ENCODE data around the gene POLE.
A peak's percentile ranks its signal among the peaks of the same experiment; 100 is the strongest.
"Not testable (repeated sequence)": the region's sequence is repeated elsewhere in the genome, so short reads cannot be mapped to it uniquely, and the experiment has no call there.

POLE gene

DNA sequence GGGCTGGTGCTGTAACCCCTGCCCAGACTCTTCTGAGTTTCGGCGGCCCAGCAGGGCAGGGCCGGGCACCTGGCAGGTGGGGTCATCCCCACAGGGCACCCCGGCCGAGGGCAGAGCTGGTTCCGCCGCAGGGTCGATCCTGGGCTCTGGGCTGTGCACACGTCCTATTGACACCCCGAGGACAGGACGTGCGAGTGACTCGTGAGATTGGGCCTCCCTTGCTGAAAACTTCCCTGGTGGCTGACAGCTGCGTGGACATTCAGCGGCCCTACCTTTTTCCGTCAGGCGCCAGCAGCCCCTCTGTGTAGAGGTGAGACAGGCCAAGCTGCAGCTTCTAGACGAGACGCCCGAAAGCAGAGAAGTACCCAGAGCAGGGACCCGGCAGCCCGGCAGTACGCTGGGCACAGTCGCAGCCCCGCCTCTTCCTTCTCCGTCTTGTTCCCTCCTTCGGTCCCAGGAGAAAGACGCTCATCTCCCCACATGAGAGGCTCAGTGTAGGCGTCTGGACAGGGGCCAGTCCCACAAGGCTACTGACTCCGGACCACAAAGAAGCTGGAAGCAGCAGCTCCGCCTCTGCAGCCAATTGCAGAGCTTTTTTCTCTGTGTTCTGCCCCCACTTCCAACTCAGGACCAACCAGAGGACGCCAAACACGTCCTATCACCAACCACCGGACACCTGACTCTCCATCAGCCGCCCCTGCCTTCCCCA is 76.9 kb downstream of the POLE start, which contains the start of gene LRCOL1:
Gene LRCOL1, minus strand, starts transcription at position 532 of the 709 bp plus-strand sequence. CDS start 4,331 bp downstream, outside the sequence.
- DNase-seq, result peak; percentile 49 to 74

DNA sequence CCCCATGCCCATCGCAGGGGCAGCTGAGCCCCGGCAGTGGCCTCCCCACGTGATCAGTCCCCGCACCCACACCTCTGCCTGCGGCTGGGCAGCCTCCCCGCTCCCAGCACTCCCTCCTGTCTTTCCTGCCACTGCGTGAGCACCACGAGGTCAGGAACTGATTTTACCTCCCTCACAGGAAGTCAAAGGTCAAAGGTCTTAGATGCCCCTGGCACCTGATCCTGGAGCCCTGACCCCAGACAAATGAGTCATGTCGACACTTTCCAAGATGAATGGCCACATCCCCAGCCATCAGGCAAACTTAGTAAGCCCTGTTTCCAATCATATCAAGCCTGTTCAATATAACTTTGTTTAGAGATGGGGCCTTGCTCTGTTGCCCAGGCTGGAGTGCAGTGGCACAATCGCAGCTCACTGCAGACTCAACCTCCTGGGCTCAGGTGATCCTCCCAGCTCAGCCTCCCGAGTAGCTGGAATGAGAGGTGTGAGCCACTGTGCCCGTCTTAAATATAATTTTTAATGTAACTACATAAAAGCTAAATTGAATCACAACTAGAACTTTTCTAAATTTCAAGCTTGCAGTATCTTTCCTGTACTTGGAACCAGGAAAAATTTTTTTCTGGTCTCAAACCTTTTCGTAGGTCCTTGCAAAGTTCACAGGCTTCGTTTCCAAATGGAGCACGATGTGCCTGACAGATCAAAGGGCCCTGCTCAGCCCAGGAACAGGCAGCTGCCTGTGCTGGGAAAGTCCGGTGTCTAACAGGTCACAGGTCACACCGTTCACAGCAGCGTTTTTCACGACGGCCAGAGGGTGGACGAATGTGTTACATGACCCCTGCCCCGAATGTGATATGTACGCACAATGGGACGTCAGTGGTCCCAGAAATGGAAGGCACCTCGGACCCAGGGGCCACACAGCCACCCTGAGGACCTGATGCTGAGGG is 78.6 kb downstream of the POLE start:
- DNase-seq, result no peak

DNA sequence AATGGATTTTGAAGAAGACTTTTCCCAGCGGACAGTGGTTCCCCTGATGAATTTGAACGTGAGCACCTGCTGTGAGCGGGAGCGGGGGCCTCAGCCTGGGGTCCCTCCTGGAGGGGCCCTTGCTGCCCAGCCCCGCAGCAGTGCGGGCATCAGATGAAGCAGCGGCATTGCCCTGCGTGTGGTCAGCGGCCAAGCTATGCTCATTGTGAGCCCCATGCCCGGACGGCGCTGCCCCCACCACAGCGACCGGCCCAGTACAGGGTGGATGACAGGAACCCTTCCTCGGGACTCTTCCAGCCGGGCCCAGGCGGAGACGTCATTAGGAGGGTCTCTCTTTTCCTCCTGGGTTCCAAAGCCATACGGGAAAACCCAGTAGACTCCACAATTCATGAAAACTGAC is 80.2 kb downstream of the POLE start:
- no peak for DNase-seq

- no peak for DNase-seq
These were observed 80.7 kb downstream of the POLE start for GRCh38 chr12:132606466-132606865.

DNA sequence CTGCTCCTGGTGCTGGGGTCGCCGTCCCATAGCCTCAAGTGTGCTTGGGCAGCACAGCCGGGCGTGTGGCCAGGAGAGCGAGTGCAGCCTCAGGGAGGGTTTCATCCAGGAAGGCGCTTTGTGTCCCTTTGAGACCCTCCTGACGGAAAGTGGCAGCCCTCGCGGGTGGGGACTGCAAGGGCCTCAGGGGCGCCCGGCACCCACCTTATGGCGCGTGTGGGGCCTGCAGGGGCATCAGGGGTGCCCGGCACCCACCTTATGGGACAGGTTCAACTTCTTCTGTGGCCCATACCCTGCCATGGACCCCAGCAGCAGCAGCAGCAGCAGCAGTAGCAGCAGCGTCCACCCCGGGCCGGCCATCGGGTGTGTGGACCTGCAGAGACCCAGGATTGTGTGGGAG is 81.2 kb downstream of the POLE start:
- no peak for DNase-seq

- no peak for DNase-seq
These were observed 82.3 kb downstream of the POLE start for GRCh38 chr12:132604668-132605441.

DNA sequence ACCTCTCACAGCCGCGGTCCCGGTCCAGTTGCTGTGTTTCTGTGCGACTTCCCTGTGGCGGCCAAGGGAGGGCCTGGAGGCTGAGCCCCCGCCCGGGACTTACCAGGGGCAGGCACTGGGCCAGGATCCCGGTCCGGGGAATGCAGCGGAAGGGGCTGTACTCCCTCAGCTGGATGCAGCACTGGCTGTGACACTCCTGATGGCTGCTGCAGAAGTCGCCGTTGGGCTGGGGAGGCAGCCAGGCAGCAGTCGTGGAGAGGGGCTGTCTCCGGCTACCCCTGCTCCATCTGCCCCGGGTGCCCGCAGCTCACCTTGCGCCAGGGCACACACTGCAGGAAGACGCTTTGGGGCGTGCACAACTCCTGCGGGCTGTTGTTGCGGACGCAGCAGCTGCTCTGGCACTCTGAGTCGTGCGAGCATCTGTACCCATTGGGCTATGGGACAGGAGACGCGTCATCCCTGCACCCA is 83.0 kb downstream of the POLE start:
- DNase-seq, result no peak

DNA sequence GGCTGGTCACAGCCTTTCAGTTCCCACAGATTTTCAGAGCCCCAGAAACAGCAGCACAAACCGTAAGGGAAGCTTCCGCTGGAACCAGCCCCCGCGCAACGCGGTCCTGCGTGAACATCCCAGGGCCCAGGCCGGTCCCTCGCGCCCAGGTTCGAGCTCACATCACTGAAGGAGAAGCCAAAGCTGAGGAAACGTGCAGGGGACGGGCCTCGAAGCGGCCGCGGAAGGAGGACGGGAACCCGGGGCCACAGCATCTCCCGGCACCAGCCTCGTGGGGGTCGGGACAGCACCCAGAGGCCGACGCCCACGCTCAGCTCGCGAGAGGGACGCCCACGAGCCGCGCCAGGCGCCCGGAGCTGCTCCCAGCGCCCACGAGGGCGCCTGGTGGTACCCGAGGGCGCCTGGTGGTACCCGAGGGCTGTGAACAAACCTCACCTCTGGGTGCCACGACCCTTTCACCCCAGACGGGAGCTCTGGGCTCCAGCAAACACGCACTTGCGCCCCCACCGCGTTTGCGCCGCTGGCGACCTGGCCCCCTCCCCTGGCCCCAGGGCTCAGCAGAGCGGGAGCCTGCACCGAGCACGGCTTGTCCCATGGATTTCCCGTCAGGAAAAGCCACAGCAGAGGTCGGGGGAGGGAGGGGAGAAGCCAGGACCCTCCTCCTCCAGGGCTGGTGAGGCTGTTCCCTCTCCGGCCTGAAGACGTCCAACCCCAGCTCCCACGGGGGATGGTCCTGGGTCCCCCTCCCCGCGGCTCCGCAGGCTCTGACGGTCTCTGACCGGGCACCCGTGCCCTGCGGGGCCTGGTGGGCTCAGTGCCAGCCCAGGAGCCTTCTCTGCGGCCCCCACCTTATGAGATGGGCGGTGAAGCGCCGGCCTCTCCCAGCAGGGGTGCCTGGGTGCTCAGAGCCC is 83.6 kb downstream of the POLE start:
- DNase-seq, result peak in 1 of 2 experiments; percentile 15

DNA sequence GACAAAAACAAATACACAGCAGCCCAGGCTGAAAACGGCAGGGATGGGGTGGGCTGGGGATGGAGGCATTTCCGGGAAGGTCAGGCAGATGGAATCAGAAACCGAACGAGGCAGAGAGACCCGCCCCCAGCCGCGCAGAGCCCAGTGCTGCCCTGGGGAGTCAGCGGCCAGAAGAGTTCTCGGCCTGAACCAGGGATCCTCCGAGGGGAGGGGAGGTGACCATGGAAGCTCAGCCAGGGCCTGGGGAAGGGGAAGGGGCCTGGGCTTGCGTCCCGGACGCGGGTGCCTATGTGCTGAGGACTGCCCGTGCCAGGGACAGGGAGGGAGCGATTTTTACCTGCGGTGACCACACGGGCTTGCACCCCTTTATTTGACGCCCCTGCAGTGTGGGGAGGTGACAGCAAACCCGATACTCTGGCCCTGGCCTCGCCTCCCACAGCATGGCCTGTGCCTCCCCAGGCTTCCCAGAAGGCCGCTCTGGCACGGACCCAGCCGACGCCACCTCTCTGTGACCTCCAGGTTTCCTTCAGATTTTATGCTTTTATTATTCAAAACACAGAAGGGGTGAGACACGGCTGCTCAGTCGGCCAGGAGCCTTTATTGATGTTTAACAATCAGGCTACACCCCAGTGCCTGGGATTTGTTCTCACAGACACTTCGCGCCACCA is 84.4 kb downstream of the POLE start:
- peak in 1 of 2 experiments; percentile 73 for DNase-seq

DNA sequence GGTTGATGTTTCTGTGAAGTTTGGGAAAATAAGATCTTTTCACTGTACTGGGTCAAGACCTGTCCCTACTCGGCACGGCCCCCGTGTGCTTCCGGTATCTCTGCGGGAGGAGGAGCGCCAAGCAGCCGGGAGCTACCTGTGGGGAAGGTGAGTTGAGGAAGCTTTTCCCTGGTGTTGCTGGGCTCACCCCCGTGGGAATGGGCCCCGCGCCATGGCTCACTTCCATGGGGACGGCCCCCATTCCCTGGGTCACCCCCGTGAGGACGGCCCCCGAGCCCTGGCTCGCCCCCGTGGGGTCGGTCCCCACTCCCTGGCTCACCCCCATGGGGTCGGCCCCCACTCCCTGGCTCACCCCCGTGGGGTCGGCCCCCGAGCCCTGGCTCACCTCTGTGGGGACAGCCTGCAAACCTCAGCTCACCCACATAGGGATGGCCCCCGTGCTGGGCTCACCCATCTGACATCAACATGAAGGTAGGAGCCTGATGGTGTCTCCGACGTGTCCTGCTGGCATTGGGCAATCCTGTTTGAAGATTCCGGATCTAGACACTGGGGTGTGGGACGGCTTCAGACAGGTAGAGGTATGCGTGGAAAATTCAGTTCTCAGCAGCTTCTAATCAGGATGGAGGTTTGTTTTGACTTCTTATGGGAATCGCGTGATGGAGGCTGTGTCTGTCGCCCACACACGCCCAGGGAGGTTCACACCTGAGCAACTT is 85.8 kb downstream of the POLE start:
- DNase-seq, result peak in 1 of 2 experiments; percentile 34

DNA sequence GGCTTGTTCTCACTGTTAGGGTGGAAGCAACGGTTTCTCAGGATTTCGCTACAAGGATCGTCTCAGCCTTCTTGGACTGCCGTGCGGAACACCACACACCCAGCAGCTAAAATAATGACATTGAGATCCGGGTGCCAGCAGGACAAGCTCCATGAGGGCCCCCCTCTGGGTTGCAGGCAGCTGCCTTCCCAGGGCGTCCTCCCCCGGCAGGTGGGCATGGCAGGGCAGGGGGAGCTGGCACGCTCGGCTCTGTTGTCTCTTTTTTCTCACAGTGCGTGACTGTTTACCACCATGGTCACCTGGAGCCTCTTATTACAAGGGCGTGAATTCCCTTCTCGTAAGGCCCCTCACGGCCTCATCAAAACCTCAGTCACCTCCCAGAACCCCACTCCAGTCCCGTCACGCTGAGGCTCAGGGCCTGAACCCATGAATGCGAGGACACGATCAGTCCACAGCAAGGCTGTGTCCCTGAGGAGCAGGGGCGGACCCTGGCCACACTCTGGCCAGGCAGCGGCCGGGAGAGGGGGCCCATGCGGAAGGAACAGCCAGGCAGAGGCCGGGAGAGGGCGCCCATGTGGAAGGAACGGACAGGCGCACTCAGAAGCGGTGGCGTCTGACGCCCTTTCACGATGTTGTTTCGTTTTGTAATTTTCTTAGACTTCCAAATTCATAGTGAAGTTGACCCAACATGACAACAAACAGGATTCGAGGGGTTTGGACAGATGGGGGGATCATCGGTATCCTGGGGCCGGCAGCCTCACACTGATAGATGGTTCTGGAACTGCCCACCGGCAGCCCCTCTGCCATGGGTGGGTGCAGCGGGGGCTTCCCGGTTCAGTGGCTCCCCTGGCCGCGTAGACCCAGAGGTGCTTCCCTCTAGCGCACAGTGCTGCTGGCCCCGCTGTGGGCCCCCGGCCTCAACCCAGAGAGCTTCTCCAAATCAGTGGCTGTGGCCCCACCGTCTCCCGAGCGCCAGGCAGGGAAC is 86.8 kb downstream of the POLE start:
- DNase-seq, result peak; percentile 52 to 88

- DNase-seq, result not testable (repeated sequence)
These were observed 87.6 kb downstream of the POLE start for GRCh38 chr12:132599502-132599901.

DNA sequence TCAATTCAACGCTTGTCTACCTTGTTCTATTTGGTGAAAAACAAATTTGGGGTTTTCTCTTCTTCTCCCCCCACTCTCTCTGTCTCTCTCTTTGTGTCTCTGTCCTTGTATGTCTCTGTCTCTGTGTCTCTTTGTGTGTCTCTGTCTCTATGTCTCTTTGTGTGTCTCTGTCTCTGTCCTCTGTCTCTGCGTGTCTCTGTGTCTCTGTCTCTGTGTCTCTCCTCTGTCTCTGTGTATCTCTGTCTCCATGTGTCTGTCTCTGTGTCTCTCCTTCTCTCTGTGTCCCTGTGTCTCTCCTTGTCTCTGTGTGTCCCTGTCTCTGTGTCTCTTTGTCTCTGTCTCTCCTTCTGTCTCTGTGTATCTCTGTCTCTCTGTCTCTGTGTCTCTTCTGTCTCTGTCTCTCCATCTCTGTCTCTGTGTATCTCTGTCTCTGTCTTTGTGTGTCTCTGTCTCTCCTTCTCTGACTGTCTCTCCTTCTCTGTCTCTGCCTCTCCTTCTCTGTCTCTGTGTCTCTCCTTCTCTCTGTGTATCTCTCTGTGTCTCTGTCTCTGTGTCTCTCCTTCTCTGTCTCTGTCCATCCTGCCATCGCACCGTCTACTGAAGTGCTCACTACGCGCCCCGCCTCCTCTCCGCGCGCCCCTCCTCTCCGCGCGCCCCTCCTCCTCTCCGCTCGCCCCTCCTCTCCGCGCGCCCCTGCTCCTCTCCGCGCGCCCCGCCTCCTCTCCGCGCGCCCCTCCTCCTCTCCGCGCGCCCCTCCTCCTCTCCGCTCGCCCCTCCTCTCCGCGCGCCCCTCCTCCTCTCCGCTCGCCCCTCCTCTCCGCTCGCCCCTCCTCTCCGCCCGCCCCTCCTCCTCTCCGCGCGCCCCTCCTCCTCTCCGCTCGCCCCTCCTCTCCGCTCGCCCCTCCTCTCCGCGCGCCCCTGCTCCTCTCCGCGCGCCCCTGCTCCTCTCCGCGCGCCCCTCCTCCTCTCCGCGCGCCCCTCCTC is 89.5 kb downstream of the POLE start:
- DNase-seq, result peak in 1 of 2 experiments; percentile 75

DNA sequence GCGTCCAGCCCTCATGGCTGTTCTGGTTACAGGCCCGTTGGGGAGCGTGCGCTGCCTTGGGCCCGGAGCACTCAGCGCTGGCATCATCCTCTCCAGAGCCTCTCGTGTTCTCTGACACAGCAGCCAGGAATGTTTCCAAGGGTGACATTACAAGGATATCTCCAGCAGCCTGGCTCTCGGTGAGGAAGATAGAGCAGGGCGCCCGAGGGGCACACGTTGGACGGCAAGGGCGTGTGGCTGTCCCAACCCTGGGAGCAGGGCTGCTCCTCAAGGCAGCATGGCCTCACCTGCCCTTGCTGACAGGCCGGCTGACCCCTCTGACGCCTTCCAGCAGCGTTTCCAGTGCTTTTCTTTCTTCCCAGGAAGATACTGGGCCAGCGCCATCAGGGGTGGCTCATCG is 91.1 kb downstream of the POLE start:
- DNase-seq, result no peak

DNA sequence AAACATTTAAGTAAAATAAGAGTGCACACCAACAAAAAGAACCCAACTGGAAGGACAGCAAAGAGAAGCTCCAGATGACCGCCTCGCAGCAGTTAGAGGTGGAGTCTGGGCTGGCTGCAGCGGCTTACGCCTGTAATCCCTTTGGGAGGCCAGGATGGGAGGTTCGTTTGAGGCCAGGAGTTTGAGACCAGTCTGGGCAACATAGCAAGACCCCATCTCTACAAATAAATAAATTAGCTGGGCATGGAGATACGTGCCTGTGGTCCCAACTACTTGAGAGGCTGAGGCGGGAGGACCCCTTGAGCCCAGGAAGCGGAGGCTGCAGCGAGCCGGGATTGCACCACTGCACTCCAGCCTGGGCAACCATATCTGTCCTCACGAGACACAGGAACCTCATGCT is 92.0 kb downstream of the POLE start:
- DNase-seq, result no peak

- peak; percentile 97 to 99 for DNase-seq
These were observed 93.2 kb downstream of the POLE start for GRCh38 chr12:132593938-132594358.

- peak in 1 of 2 experiments; percentile 58 for DNase-seq
These were observed 93.6 kb downstream of the POLE start for GRCh38 chr12:132593521-132593920.

DNA sequence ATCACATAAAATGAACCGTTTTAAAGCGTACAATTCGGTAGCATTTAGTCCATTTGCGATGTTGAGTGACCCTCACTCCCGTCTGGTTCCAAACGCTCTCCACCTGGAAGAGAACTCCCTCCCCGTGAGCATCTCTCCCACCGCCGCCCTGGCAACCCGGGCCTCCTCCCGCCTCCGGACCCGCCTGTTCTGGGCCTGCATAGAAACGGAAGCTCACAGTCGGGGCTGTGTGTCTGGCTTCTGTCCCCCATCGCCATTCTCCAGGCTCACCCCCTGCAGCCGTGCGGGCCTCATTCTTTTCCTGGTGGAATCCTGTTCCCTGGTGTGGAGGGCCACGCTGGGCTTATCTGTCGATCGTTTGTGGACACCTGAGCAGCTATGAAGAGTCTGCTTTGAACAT is 94.1 kb downstream of the POLE start:
- DNase-seq, result no peak

All from NCI-H526 (cell line).